ENCODE data around the gene PLIN5.

The PLIN5 gene

GRCh38 chr19:4503132-4503824 is 31.7 kb downstream of the PLIN5 start:
- Histone ChIP-seq H3K27ac (replicated peaks) (no peak overlapping the region), H3K4me3 (replicated peaks; ENCODE audit: insufficient read depth, low read length) (no peak overlapping the region), H3K27me3 (ENCODE audit: insufficient read depth, poor library complexity, severe bottlenecking) (no peaks in the 10 kb centered on the region)
- TF ChIP-seq CTCF (IDR thresholded peaks at IDR 0.05; ENCODE audit: insufficient read depth, low read length) (no peak), GABPA (IDR thresholded peaks at IDR 0.05; ENCODE audit: low read depth) (no peak), SPI1 (IDR thresholded peaks at IDR 0.05; ENCODE audit: borderline replicate concordance, low read depth) (no peak), POLR2AphosphoS5 (IDR thresholded peaks at IDR 0.05; ENCODE audit: low read depth) (no peak)
- TF ChIP-seq, protein P1, sequence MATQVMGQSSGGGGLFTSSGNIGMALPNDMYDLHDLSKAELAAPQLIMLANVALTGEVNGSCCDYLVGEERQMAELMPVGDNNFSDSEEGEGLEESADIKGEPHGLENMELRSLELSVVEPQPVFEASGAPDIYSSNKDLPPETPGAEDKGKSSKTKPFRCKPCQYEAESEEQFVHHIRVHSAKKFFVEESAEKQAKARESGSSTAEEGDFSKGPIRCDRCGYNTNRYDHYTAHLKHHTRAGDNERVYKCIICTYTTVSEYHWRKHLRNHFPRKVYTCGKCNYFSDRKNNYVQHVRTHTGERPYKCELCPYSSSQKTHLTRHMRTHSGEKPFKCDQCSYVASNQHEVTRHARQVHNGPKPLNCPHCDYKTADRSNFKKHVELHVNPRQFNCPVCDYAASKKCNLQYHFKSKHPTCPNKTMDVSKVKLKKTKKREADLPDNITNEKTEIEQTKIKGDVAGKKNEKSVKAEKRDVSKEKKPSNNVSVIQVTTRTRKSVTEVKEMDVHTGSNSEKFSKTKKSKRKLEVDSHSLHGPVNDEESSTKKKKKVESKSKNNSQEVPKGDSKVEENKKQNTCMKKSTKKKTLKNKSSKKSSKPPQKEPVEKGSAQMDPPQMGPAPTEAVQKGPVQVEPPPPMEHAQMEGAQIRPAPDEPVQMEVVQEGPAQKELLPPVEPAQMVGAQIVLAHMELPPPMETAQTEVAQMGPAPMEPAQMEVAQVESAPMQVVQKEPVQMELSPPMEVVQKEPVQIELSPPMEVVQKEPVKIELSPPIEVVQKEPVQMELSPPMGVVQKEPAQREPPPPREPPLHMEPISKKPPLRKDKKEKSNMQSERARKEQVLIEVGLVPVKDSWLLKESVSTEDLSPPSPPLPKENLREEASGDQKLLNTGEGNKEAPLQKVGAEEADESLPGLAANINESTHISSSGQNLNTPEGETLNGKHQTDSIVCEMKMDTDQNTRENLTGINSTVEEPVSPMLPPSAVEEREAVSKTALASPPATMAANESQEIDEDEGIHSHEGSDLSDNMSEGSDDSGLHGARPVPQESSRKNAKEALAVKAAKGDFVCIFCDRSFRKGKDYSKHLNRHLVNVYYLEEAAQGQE (IDR thresholded peaks at IDR 0.05; ENCODE audit: insufficient replicate concordance, low read depth): no peak
- no peak for DNase-seq (ENCODE audit: low read depth in 1 of 2, low spot score in 1 of 2)

- H3K27me3 ChIP-seq (ENCODE audit: insufficient read depth, poor library complexity, severe bottlenecking): no peaks in the 10 kb centered on the region
- no peak overlapping the region for H3K4me3 ChIP-seq (replicated peaks; ENCODE audit: insufficient read depth, low read length)
- no peak overlapping the region for H3K27ac ChIP-seq (replicated peaks)
- no peak for DNase-seq (ENCODE audit: low read depth in 1 of 2, low spot score in 1 of 2)
- TF ChIP-seq GABPA (IDR thresholded peaks at IDR 0.05; ENCODE audit: low read depth): no peak
- TF ChIP-seq POLR2AphosphoS5 (IDR thresholded peaks at IDR 0.05; ENCODE audit: low read depth): no peak
- TF ChIP-seq, protein P1 (IDR thresholded peaks at IDR 0.05; ENCODE audit: insufficient replicate concordance, low read depth): no peak
- TF ChIP-seq CTCF (IDR thresholded peaks at IDR 0.05; ENCODE audit: insufficient read depth, low read length): no peak
- TF ChIP-seq SPI1 (IDR thresholded peaks at IDR 0.05; ENCODE audit: borderline replicate concordance, low read depth): no peak
Measured at GRCh38 chr19:4502282-4503131, 32.5 kb downstream of the PLIN5 start.

DNA sequence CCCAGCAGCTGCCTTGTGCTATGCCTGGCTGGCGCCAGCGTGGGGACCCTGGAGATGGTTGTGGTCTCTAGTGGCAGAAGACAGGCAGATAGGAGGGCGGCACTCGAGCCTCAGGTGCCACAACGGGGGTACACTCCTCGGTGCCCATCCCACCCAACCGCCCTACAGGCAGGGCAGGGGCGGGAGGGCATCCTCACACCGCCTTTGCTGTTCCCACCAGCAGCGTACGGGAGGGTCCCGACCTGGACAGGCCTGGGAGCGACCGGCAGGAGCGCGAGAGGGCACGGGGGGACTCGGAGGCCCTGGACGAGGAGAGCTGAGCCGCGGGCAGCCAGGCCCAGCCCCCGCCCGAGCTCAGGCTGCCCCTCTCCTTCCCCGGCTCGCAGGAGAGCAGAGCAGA is 33.3 kb downstream of the PLIN5 start:
- Histone ChIP-seq H3K4me3 (replicated peaks; ENCODE audit: insufficient read depth, low read length) (no peak overlapping the region), H3K27ac (replicated peaks) (no peak overlapping the region), H3K27me3 (ENCODE audit: insufficient read depth, poor library complexity, severe bottlenecking) (no peaks in the 10 kb centered on the region)
- TF ChIP-seq SPI1 (IDR thresholded peaks at IDR 0.05; ENCODE audit: borderline replicate concordance, low read depth) (no peak), GABPA (IDR thresholded peaks at IDR 0.05; ENCODE audit: low read depth) (no peak), CTCF (IDR thresholded peaks at IDR 0.05; ENCODE audit: insufficient read depth, low read length) (no peak), POLR2AphosphoS5 (IDR thresholded peaks at IDR 0.05; ENCODE audit: low read depth) (no peak)
- TF ChIP-seq, protein P1 (IDR thresholded peaks at IDR 0.05; ENCODE audit: insufficient replicate concordance, low read depth): no peak
- DNase-seq (ENCODE audit: low read depth in 1 of 2, low spot score in 1 of 2): no peak

All from HL-60 (cell line).